ENCODE data around the gene FBXL2.

Gene FBXL2

GRCh38 chr3:33383951-33384350 is 106.7 kb downstream of the FBXL2 start:
- Histone ChIP-seq H3K9me3 (no peaks in the 10 kb centered on the region), H3K27me3 (no peaks in the 10 kb centered on the region), H3K4me1 (no peaks in the 10 kb centered on the region), H3K4me3 (ENCODE audit: low read depth, low read length) (no peak overlapping the region), H3K36me3 (no peaks in the 10 kb centered on the region)
- DNase-seq = no peak
- no peak for TF ChIP-seq CTCF (IDR thresholded peaks at IDR 0.05; ENCODE audit: low read depth, low read length)

- no peak overlapping the region for H3K4me3 ChIP-seq (ENCODE audit: low read depth, low read length)
- no peaks in the 10 kb centered on the region for H3K27me3 ChIP-seq
- no peaks in the 10 kb centered on the region for H3K4me1 ChIP-seq
- DNase-seq = no peak
- TF ChIP-seq CTCF (IDR thresholded peaks at IDR 0.05; ENCODE audit: low read depth, low read length) = no peak
- H3K9me3 ChIP-seq = no peaks in the 10 kb centered on the region
- peaks cover 4% of the 10 kb centered on the region; the same call in 1 of the 2 replicates for H3K36me3 ChIP-seq
Measured at GRCh38 chr3:33385423-33385822, 108.2 kb downstream of the FBXL2 start.

GRCh38 chr3:33386631-33387030 is 109.4 kb downstream of the FBXL2 start:
- H3K4me3 ChIP-seq (ENCODE audit: low read depth, low read length) = no peak overlapping the region
- TF ChIP-seq CTCF (IDR thresholded peaks at IDR 0.05; ENCODE audit: low read depth, low read length) = no peak
- peaks cover 4% of the 10 kb centered on the region; the same call in 1 of the 2 replicates for H3K36me3 ChIP-seq
- no peak for DNase-seq
- no peaks in the 10 kb centered on the region for H3K27me3 ChIP-seq
- H3K4me1 ChIP-seq = no peaks in the 10 kb centered on the region
- H3K9me3 ChIP-seq = no peaks in the 10 kb centered on the region

- H3K27me3 ChIP-seq = no peaks in the 10 kb centered on the region
- no peak for DNase-seq
- no peak for TF ChIP-seq CTCF (IDR thresholded peaks at IDR 0.05; ENCODE audit: low read depth, low read length)
- H3K36me3 ChIP-seq = peaks cover 4% of the 10 kb centered on the region
- H3K4me3 ChIP-seq (ENCODE audit: low read depth, low read length) = no peak overlapping the region
- no peaks in the 10 kb centered on the region for H3K9me3 ChIP-seq
- no peaks in the 10 kb centered on the region for H3K4me1 ChIP-seq
Measured at GRCh38 chr3:33388374-33389100, 111.3 kb downstream of the FBXL2 start.

GRCh38 chr3:33389908-33390307 is 112.7 kb downstream of the FBXL2 start:
- DNase-seq = no peak
- Histone ChIP-seq H3K27me3 (no peaks in the 10 kb centered on the region), H3K4me1 (no peaks in the 10 kb centered on the region), H3K4me3 (ENCODE audit: low read depth, low read length) (no peak overlapping the region), H3K9me3 (no peaks in the 10 kb centered on the region), H3K36me3 (peaks cover 4% of the 10 kb centered on the region)
- no peak for TF ChIP-seq CTCF (IDR thresholded peaks at IDR 0.05; ENCODE audit: low read depth, low read length)

DNA sequence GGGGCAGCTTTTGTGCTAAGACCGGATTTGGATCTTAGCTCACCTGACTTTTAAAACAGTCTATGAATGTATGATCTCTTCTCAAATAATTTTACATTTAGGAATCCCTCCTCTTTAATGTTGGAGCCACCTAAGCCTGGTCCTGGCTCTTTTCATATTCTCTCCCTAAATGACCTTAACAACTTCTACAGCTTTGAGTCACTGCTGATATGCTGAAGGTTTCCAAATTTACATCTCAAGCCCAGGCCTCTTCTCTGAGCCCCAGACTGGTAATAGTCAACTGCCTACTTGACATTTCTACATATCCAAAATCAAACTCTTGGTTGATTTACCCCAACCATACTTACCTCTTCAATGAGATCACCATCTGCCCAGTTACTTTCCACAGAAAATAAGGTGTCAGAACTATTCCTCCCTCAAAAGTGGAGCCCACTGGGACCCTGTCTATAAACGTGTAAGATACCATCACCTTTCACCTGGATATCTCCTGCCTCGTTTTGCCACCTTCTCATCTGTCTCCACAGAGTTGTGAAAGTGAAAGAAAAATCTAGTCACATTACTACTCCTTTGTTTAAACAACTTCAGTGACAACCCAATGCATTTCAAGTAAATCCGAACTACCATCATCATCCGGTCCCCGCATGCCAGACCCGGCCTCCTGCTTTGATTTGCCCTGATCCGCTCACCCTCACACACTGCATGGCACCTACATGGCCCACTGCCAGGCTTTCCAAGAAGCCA is 114.2 kb downstream of the FBXL2 start:
- Histone ChIP-seq H3K27me3 (no peaks in the 10 kb centered on the region), H3K4me1 (no peaks in the 10 kb centered on the region), H3K4me3 (ENCODE audit: low read depth, low read length) (no peak overlapping the region), H3K36me3 (peaks cover 4% of the 10 kb centered on the region), H3K9me3 (no peaks in the 10 kb centered on the region)
- no peak for TF ChIP-seq CTCF (IDR thresholded peaks at IDR 0.05; ENCODE audit: low read depth, low read length)
- no peak for DNase-seq
